DOHH2 (cell line): Measurements from ENCODE around the gene HTRA3.

Experiments used
- CTCF ChIP-seq: fragments of 200-600 bp; sonication (generic); IDR thresholded peaks from one replicate; pipeline ENCODE4 v1.5.1; 2014; ENCODE audit warnings: antibody characterized with exemption, mild to moderate bottlenecking, low read depth, low read length; ENCODE audit not compliant: poor library complexity, severe bottlenecking
- EZH2phosphoT487 ChIP-seq: fragments of 200-600 bp; sonication (generic); IDR thresholded peaks from 2 replicates; pipeline ENCODE4 v1.6.1; 2017; ENCODE audit warnings: borderline replicate concordance, mild to moderate bottlenecking, antibody characterized with exemption, low read length, moderate library complexity, mixed read lengths

- TF ChIP-seq CTCF (no peak), EZH2phosphoT487 (no peak)
Measured at GRCh38 chr4:8276358-8277240, 7.0 kb downstream of the HTRA3 start.
